ENCODE measurements around the gene TRIOBP. TPM values are rescaled to one million over a fixed set of nuclear protein-coding genes. Genes with fewer than 3 reads are reported as not detected.

The TRIOBP gene
- total and polyA plus RNA-seq, 2 of the 13 experiments (the other 11 are each of a cell fraction or from before 2014, with no cell fraction given) = 6.1 to 15.4 TPM

DNA sequence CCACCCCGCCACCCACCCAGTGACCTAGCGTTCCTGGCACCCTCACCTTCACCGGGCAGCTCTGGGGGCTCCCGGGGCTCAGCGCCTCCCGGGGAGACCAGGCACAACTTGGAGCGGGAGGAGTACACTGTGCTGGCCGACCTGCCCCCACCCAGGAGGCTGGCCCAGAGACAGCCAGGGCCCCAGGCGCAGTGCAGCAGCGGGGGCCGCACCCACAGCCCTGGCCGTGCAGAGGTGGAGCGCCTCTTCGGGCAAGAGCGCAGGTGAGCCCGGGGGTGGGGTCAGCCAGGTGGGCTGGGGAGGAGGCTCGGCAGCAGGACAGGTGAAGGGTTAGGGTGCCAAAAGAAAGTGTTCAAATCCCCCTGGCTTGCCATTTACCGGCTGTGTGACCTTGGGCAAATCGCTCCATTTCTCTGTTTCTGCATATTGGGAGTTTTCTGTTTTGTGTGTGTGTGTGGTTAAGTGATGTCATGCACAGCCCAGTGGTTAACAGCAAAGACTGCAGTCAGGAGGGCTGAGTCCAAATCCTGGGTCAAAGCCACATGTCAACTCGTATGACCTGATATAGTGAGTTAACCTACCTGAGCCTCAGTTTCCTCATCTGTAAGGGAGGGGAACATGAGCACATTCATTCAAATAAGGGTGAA, 29.5 kb downstream of the TRIOBP start:
- no peaks in the 10 kb centered on the region for H3K79me2 ChIP-seq (ENCODE audit: insufficient read depth, low read length)
- H3K9ac ChIP-seq (ENCODE audit: insufficient read depth, low read depth, low read length) = no peak overlapping the region
- H3K4me3 ChIP-seq (replicated peaks in 1 of 3; ENCODE audit: insufficient read depth in 1 of 3, low read depth in 2 of 3, low read length in 3 of 3) = no peak overlapping the region
- WGBS (ENCODE audit: low lambda C conversion rate) = 89% methylated on average over 13 of the region's 20 CpGs
- FAIRE-seq (no peak), DNase-seq (ENCODE audit: low spot score) (no peak), ATAC-seq (peak; percentile 49; the same call in 2 of the 3 replicates)
- TF ChIP-seq ZBTB1 (CRISPR knock-in tag; IDR thresholded peaks at IDR 0.05; ENCODE audit: borderline replicate concordance) (no peak), STAG1 (CRISPR knock-in tag; IDR thresholded peaks at IDR 0.05) (peak; percentile 50), MED1 (CRISPR knock-in tag; IDR thresholded peaks at IDR 0.05) (no peak), FOXK2 (IDR thresholded peaks at IDR 0.05) (no peak), GTF2F1 (IDR thresholded peaks at IDR 0.05; ENCODE audit: low read length) (no peak), MXI1 (IDR thresholded peaks at IDR 0.05; ENCODE audit: borderline replicate concordance, low read depth, low read length) (no peak), ATF7 (IDR thresholded peaks at IDR 0.05) (0 out of 2 replicates have a peak, but pooled peaks have one; percentile 2), ATF7 (CRISPR knock-in tag; IDR thresholded peaks at IDR 0.05) (no peak), ZNF776 (CRISPR knock-in tag; IDR thresholded peaks at IDR 0.05) (no peak), AGO2 (optimal IDR thresholded peaks at IDR 0.05; ENCODE audit: low read depth, low read length) (peak; percentile 45), ZNF460 (CRISPR knock-in tag; IDR thresholded peaks at IDR 0.05; ENCODE audit: borderline replicate concordance) (no peak), ZNF768 (CRISPR knock-in tag; IDR thresholded peaks at IDR 0.05) (peak; percentile 90)
- TF ChIP-seq, protein P1, sequence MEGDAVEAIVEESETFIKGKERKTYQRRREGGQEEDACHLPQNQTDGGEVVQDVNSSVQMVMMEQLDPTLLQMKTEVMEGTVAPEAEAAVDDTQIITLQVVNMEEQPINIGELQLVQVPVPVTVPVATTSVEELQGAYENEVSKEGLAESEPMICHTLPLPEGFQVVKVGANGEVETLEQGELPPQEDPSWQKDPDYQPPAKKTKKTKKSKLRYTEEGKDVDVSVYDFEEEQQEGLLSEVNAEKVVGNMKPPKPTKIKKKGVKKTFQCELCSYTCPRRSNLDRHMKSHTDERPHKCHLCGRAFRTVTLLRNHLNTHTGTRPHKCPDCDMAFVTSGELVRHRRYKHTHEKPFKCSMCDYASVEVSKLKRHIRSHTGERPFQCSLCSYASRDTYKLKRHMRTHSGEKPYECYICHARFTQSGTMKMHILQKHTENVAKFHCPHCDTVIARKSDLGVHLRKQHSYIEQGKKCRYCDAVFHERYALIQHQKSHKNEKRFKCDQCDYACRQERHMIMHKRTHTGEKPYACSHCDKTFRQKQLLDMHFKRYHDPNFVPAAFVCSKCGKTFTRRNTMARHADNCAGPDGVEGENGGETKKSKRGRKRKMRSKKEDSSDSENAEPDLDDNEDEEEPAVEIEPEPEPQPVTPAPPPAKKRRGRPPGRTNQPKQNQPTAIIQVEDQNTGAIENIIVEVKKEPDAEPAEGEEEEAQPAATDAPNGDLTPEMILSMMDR (CRISPR knock-in tag; IDR thresholded peaks at IDR 0.05) = peak; percentile 34
- TF ChIP-seq, protein P2, sequence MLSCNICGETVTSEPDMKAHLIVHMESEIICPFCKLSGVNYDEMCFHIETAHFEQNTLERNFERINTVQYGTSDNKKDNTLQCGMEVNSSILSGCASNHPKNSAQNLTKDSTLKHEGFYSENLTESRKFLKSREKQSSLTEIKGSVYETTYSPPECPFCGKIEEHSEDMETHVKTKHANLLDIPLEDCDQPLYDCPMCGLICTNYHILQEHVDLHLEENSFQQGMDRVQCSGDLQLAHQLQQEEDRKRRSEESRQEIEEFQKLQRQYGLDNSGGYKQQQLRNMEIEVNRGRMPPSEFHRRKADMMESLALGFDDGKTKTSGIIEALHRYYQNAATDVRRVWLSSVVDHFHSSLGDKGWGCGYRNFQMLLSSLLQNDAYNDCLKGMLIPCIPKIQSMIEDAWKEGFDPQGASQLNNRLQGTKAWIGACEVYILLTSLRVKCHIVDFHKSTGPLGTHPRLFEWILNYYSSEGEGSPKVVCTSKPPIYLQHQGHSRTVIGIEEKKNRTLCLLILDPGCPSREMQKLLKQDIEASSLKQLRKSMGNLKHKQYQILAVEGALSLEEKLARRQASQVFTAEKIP (CRISPR knock-in tag; IDR thresholded peaks at IDR 0.05; ENCODE audit: borderline replicate concordance) = no peak
- in situ Hi-C loops (cut with HindIII; ENCODE audit: extremely low pct_ligation_motif_present, low pct_unique_long_range_greater_than_20kb) = no loop called here
- H3K27me3 ChIP-seq (ENCODE audit: control insufficient read depth in 1 of 2, insufficient read depth in 2 of 2, low read length in 2 of 2) = no peaks in the 10 kb centered on the region
- no peaks in the 10 kb centered on the region for H4K20me1 ChIP-seq (ENCODE audit: insufficient read depth, low read length)
- H3K27ac ChIP-seq (ENCODE audit: extremely low read length, insufficient read depth, low read length) = no peak overlapping the region
- ChIA-PET POLR2A (no interaction called here), CTCF (ENCODE audit: low intra/inter-chr PET ratio, low total read pairs) (no interaction called here)
- no TSS peak for BruUV-seq (replicated peaks)
- 0 out of 5 replicates have a peak, but pooled peaks cover 0 to 1% of the 10 kb centered on the region in 2 experiments for H3K36me3 ChIP-seq (replicated peaks in 1 of 2; ENCODE audit: control insufficient read depth in 1 of 2, insufficient read depth in 2 of 2, low read length in 2 of 2)
- no peaks in the 10 kb centered on the region for H3K9me3 ChIP-seq (ENCODE audit: low read length)
- peaks cover 23% of the 10 kb centered on the region for H3K4me1 ChIP-seq (ENCODE audit: insufficient read depth, low read length)
- intact Hi-C loops (cut with micrococcal nuclease; ENCODE audit: unreplicated experiment) = no loop called here
- no peak overlapping the region for H2AFZ ChIP-seq (ENCODE audit: low read length)
- H3K4me2 ChIP-seq (ENCODE audit: low read depth, low read length) = no peak overlapping the region
